ENCODE data around the gene ZFR.
"Not testable (repeated sequence)": the region's sequence is repeated elsewhere in the genome, so short reads cannot be mapped to it uniquely, and the experiment has no call there.

Gene ZFR

GRCh38 chr5:32455311-32455710 lies 10.8 kb upstream of the ZFR start:
- Histone ChIP-seq H3K4me2 (ENCODE audit: insufficient read depth, low read length) (no peak overlapping the region), H4K20me1 (ENCODE audit: insufficient read depth, low read length) (no peaks in the 10 kb centered on the region), H3K9ac (ENCODE audit: low read depth, low read length) (no peak overlapping the region), H3K27ac (ENCODE audit: low read length) (no peak overlapping the region), H2AFZ (ENCODE audit: low read depth, low read length) (no peak overlapping the region), H3K27me3 (ENCODE audit: insufficient read depth, low read length, poor library complexity) (peaks cover 14% of the 10 kb centered on the region), H3K9me3 (ENCODE audit: insufficient read depth, low read length, severe bottlenecking) (no peaks in the 10 kb centered on the region), H3K79me2 (ENCODE audit: insufficient read depth, low read length) (no peaks in the 10 kb centered on the region), H3K4me3 (ENCODE audit: low read depth in 1 of 2, low read length in 2 of 2) (no peak overlapping the region), H3K4me1 (ENCODE audit: insufficient read depth, low read length) (no peaks in the 10 kb centered on the region), H3K36me3 (ENCODE audit: insufficient read depth, low read length) (no peaks in the 10 kb centered on the region)
- DNase-seq (no peak), ATAC-seq (ENCODE audit: insufficient read depth, low read depth) (no peak)
- TF ChIP-seq CTCF (IDR thresholded peaks at IDR 0.05; ENCODE audit: borderline replicate concordance, extremely low read depth, low read length, poor library complexity, severe bottlenecking) (no peak), EZH2 (IDR thresholded peaks at IDR 0.05; ENCODE audit: borderline replicate concordance, low read depth, low read length, severe bottlenecking) (no peak)

- ATAC-seq (ENCODE audit: insufficient read depth, low read depth) (no peak), DNase-seq (no peak)
- Histone ChIP-seq H3K27ac (ENCODE audit: low read length) (no peak overlapping the region), H4K20me1 (ENCODE audit: insufficient read depth, low read length) (no peaks in the 10 kb centered on the region), H3K27me3 (ENCODE audit: insufficient read depth, low read length, poor library complexity) (peaks cover 14% of the 10 kb centered on the region), H2AFZ (ENCODE audit: low read depth, low read length) (no peak overlapping the region), H3K4me2 (ENCODE audit: insufficient read depth, low read length) (no peak overlapping the region), H3K79me2 (ENCODE audit: insufficient read depth, low read length) (no peaks in the 10 kb centered on the region), H3K4me1 (ENCODE audit: insufficient read depth, low read length) (no peaks in the 10 kb centered on the region), H3K4me3 (ENCODE audit: low read depth in 1 of 2, low read length in 2 of 2) (no peak overlapping the region), H3K36me3 (ENCODE audit: insufficient read depth, low read length) (no peaks in the 10 kb centered on the region), H3K9ac (ENCODE audit: low read depth, low read length) (no peak overlapping the region), H3K9me3 (ENCODE audit: insufficient read depth, low read length, severe bottlenecking) (no peaks in the 10 kb centered on the region)
- TF ChIP-seq CTCF (IDR thresholded peaks at IDR 0.05; ENCODE audit: borderline replicate concordance, extremely low read depth, low read length, poor library complexity, severe bottlenecking) (no peak), EZH2 (IDR thresholded peaks at IDR 0.05; ENCODE audit: borderline replicate concordance, low read depth, low read length, severe bottlenecking) (no peak)
These were observed 10.3 kb upstream of the ZFR start for GRCh38 chr5:32454821-32455220.

GRCh38 chr5:32453916-32454315 lies 9.4 kb upstream of the ZFR start:
- Histone ChIP-seq H3K9ac (ENCODE audit: low read depth, low read length) (no peak overlapping the region), H3K4me2 (ENCODE audit: insufficient read depth, low read length) (no peak overlapping the region), H3K4me3 (ENCODE audit: low read depth in 1 of 2, low read length in 2 of 2) (no peak overlapping the region), H3K36me3 (ENCODE audit: insufficient read depth, low read length) (no peaks in the 10 kb centered on the region), H3K9me3 (ENCODE audit: insufficient read depth, low read length, severe bottlenecking) (no peaks in the 10 kb centered on the region), H3K27me3 (ENCODE audit: insufficient read depth, low read length, poor library complexity) (peaks cover 14% of the 10 kb centered on the region), H3K4me1 (ENCODE audit: insufficient read depth, low read length) (no peaks in the 10 kb centered on the region), H4K20me1 (ENCODE audit: insufficient read depth, low read length) (no peaks in the 10 kb centered on the region), H2AFZ (ENCODE audit: low read depth, low read length) (no peak overlapping the region), H3K27ac (ENCODE audit: low read length) (no peak overlapping the region), H3K79me2 (ENCODE audit: insufficient read depth, low read length) (no peaks in the 10 kb centered on the region)
- DNase-seq (no peak), ATAC-seq (ENCODE audit: insufficient read depth, low read depth) (no peak)
- TF ChIP-seq EZH2 (IDR thresholded peaks at IDR 0.05; ENCODE audit: borderline replicate concordance, low read depth, low read length, severe bottlenecking) (no peak), CTCF (IDR thresholded peaks at IDR 0.05; ENCODE audit: borderline replicate concordance, extremely low read depth, low read length, poor library complexity, severe bottlenecking) (no peak)

GRCh38 chr5:32452316-32452715 lies 7.8 kb upstream of the ZFR start:
- not testable (repeated sequence) for H3K9me3 ChIP-seq (ENCODE audit: insufficient read depth, low read length, severe bottlenecking); H4K20me1 ChIP-seq (ENCODE audit: insufficient read depth, low read length); H3K79me2 ChIP-seq (ENCODE audit: insufficient read depth, low read length); H3K27ac ChIP-seq (ENCODE audit: low read length); H3K36me3 ChIP-seq (ENCODE audit: insufficient read depth, low read length); H2AFZ ChIP-seq (ENCODE audit: low read depth, low read length); H3K4me3 ChIP-seq (ENCODE audit: low read depth in 1 of 2, low read length in 2 of 2); H3K4me2 ChIP-seq (ENCODE audit: insufficient read depth, low read length); H3K4me1 ChIP-seq (ENCODE audit: insufficient read depth, low read length); ATAC-seq (ENCODE audit: insufficient read depth, low read depth); H3K9ac ChIP-seq (ENCODE audit: low read depth, low read length); DNase-seq
- H3K27me3 ChIP-seq (ENCODE audit: insufficient read depth, low read length, poor library complexity) = peaks cover 14% of the 10 kb centered on the region
